GM12878 (cell line): ENCODE results near the gene IRF8. TPM values are rescaled to one million over a fixed set of nuclear protein-coding genes. Genes with fewer than 3 reads are reported as not detected.
A peak's percentile ranks its signal among the peaks of the same experiment; 100 is the strongest.

ENCODE experiments used
- ATAC-seq: fragments of 200-7000 bp; cut with Tn5 transposase; 3 replicates; pipeline ENCODE4 v1.9.1; 2020; ENCODE audit warnings: mild to moderate bottlenecking, moderate library complexity
- BruUV-seq: library from RNA; stranded (reverse); fragments of 400-500 nt; replicated peaks from 2 replicates; lab custom pipeline; 2021; lab: Mats Ljungman, UMichigan
- CTCF ChIA-PET: fragments of 300-600 bp; sonication (Branson Sonifier 250); formaldehyde crosslinking; extraction: SDS; loops from one replicate; lab custom pipeline; 2021; ENCODE audit warnings: inconsistent platforms; lab: Yijun Ruan, JAX
- POLR2A ChIA-PET: fragments of 350-600 bp; formaldehyde crosslinking; extraction: SDS; loops from one replicate; lab custom pipeline; 2021; ENCODE audit warnings: inconsistent platforms; lab: Charles Lee
- RAD21 ChIA-PET: fragments of 300-600 bp; sonication (Branson Sonifier 250); formaldehyde crosslinking; loops from one replicate; lab custom pipeline; 2023; ENCODE audit warnings: antibody characterized with exemption; ENCODE audit not compliant: unreplicated experiment; lab: Charles Lee
- SMC1A ChIA-PET: fragments of 300-600 bp; sonication (Branson Sonifier 250); formaldehyde crosslinking; loops from one replicate; lab custom pipeline; 2023; ENCODE audit not compliant: unreplicated experiment, uncharacterized antibody; lab: Charles Lee
- DNase-seq: peaks from one replicate; pipeline ENCODE4 v3.0.0-alpha.2; 2011; ENCODE audit warnings: low read depth, low spot score
- FAIRE-seq: peaks from 3 replicates; lab custom pipeline; 2011; peaks lifted over from hg19 to GRCh38; lab: Jason Lieb, UNC
- H2AFZ ChIP-seq: 2 replicates; pipeline ENCODE4 v1.6.0; 2011; ENCODE audit warnings: low read depth, low read length, control low read depth; ENCODE audit not compliant: control insufficient read depth
- H3K27ac ChIP-seq: 2 replicates; pipeline ENCODE4 v1.5.1; 2011; ENCODE audit warnings: control low read depth; ENCODE audit not compliant: control insufficient read depth, insufficient read depth
- H3K27me3 ChIP-seq, 2 experiments: replicated peaks in 1 of 2; 2 replicates each; pipeline versions ENCODE4 v1.6.0 to v1.6.1; 2011; ENCODE audit warnings: low read length in 1 of 2; ENCODE audit not compliant: control insufficient read depth in 2 of 2, insufficient read depth in 2 of 2
- H3K36me3 ChIP-seq, 2 experiments: 2 replicates each; pipeline ENCODE4 v1.5.1; 2011; ENCODE audit warnings: low read length in 1 of 2; ENCODE audit not compliant: control insufficient read depth in 2 of 2, insufficient read depth in 2 of 2
- H3K4me1 ChIP-seq: 2 replicates; pipeline ENCODE4 v1.6.1; 2011; ENCODE audit warnings: mild to moderate bottlenecking, low read length, moderate library complexity, mixed read lengths; ENCODE audit not compliant: control insufficient read depth, insufficient read depth
- H3K4me2 ChIP-seq: 2 replicates; pipeline ENCODE4 v1.6.0; 2011; ENCODE audit warnings: control low read depth; ENCODE audit not compliant: control insufficient read depth, insufficient read depth
- H3K4me3 ChIP-seq: fragments of 200-600 bp; sonication (generic); 2 replicates; pipeline ENCODE4 v1.5.1; 2016
- H3K79me2 ChIP-seq: 2 replicates; pipeline ENCODE4 v1.6.0; 2011; ENCODE audit warnings: low read length; ENCODE audit not compliant: control insufficient read depth, insufficient read depth
- H3K9ac ChIP-seq: 2 replicates; pipeline ENCODE4 v1.8.0; 2011; ENCODE audit warnings: low read length, control low read depth, mixed read lengths; ENCODE audit not compliant: control insufficient read depth, insufficient read depth
- H3K9me3 ChIP-seq: replicated peaks from 3 replicates; pipeline ENCODE4 v1.5.1; 2011; ENCODE audit warnings: mild to moderate bottlenecking, low read length; ENCODE audit not compliant: control insufficient read depth, insufficient read depth
- H4K20me1 ChIP-seq: 2 replicates; pipeline ENCODE4 v1.6.0; 2011; ENCODE audit not compliant: control insufficient read depth, insufficient read depth
- KAT2A ChIP-seq: conservative IDR thresholded peaks from 2 replicates; pipeline ENCODE4 v1.6.1; 2011; ENCODE audit warnings: low read depth, low read length; ENCODE audit not compliant: control insufficient read depth
- RUNX3 ChIP-seq: IDR thresholded peaks from 2 replicates; pipeline ENCODE4 v1.6.1; 2012; ENCODE audit warnings: low read length, inconsistent platforms
- TCF7 ChIP-seq: IDR thresholded peaks from 2 replicates; pipeline ENCODE4 v1.6.1; 2014; ENCODE audit warnings: antibody characterized with exemption, borderline replicate concordance
- WGBS: methylation state at CpG from one replicate; pipeline ENCODE4 v1.1.6; 2016; ENCODE audit warnings: low lambda C conversion rate; ENCODE audit not compliant: insufficient replicate concordance, insufficient coverage; ENCODE audit errors: missing lambda C conversion rate; 5-methylcytosine and 5-hydroxymethylcytosine counted together
- in situ Hi-C: fragments of 300-500 bp; cut with MboI; formaldehyde crosslinking; loops from 9 replicates; pipeline ENCODE4 v1.14.3; 2018; ENCODE audit warnings: mixed read lengths
- intact Hi-C: fragments of 100-400 bp; cut with micrococcal nuclease; formaldehyde crosslinking; loops from one replicate; pipeline ENCODE4 v1.14.2; 2022; ENCODE audit not compliant: unreplicated experiment
- polyA plus RNA-seq, 11 experiments: library from polyadenylated mRNA; depleted of rRNA in 4 of 11; unstranded in 6 of 11; stranded (reverse) in 5 of 11; fragments of >200 nt; fragmentation: Nextera tagmentation in 4 of 11; fragmentation: Illumina TruSeq in 1 of 11; extraction: Ambion mirVana in 4 of 11; extraction: Trizol in 1 of 11; gene quantifications; 1 replicate in 1 of 11; 2 replicates in 10 of 11; pipeline versions ENCODE4 v1.2.1 to v1.2.3, GENCODE V29; 2011 to 2016; ENCODE audit warnings: inconsistent platforms in 2 of 11, missing spikeins in 2 of 11, low read depth in 1 of 11
- total RNA-seq, 4 experiments: library from RNA; depleted of rRNA in 3 of 4; stranded (reverse); fragments of >200 nt in 3 of 4; fragmentation: Illumina TruSeq in 1 of 4; extraction: Trizol in 1 of 4; gene quantifications; 2 replicates each; pipeline versions ENCODE4 v1.2.1 to v1.2.3, GENCODE V29; 2013 to 2021
- TF ChIP-seq, protein P1 (sequence below): fragments of 450-650 bp; formaldehyde crosslinking; IDR thresholded peaks from 2 replicates; pipeline ENCODE4 v1.4.0; 2022; ENCODE audit warnings: mild to moderate bottlenecking, moderate library complexity
- TF ChIP-seq, protein P2 (sequence below): fragments of 150-350 bp; IDR thresholded peaks from 2 replicates; pipeline ENCODE4 v1.6.1; 2014; ENCODE audit warnings: mild to moderate bottlenecking, low read depth, low read length

IRF8 gene
- total and polyA plus RNA-seq, 10 of the 15 experiments (the other 5 are each of a cell fraction or from before 2014, with no cell fraction given): 17.1 to 237 (median 172) TPM

DNA sequence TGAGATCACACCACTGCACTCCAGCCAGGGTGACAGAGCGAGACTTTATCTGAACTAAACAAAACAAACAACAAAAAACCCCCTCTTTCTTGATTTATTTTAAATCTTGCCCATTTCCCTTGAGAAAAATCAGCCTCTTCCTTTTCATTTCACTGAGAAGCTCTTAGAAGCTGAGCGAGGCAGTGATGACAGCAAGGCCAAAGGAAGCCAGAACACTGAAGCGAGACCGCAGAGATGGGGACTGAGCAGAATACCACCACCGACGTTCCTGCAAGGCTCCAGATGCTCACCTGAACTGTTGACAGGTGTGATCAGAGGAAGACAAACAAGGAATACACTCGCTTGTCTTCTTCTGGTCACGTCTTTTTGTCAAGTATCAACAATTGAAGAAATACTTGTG, 30.5 kb upstream of the IRF8 start:
- BruUV-seq: no TSS peak
- Histone ChIP-seq H3K79me2 (no peaks in the 10 kb centered on the region), H3K4me1 (peaks cover 21% of the 10 kb centered on the region), H2AFZ (no peak overlapping the region), H3K4me2 (no peak overlapping the region), H4K20me1 (no peaks in the 10 kb centered on the region), H3K9me3 (peaks cover 2% of the 10 kb centered on the region; the same call in 1 of the 3 replicates), H3K27me3 (no peaks in the 10 kb centered on the region), H3K36me3 (no peaks in the 10 kb centered on the region), H3K9ac (no peak overlapping the region), H3K27ac (no peak overlapping the region), H3K4me3 (no peak overlapping the region)
- CTCF ChIA-PET: interaction anchor here (1.2 kb wide), 1 partner anchor 49 kb away, joined by 3 read pairs; no protein-coding TSS in a partner anchor
- TF ChIP-seq, protein P1, sequence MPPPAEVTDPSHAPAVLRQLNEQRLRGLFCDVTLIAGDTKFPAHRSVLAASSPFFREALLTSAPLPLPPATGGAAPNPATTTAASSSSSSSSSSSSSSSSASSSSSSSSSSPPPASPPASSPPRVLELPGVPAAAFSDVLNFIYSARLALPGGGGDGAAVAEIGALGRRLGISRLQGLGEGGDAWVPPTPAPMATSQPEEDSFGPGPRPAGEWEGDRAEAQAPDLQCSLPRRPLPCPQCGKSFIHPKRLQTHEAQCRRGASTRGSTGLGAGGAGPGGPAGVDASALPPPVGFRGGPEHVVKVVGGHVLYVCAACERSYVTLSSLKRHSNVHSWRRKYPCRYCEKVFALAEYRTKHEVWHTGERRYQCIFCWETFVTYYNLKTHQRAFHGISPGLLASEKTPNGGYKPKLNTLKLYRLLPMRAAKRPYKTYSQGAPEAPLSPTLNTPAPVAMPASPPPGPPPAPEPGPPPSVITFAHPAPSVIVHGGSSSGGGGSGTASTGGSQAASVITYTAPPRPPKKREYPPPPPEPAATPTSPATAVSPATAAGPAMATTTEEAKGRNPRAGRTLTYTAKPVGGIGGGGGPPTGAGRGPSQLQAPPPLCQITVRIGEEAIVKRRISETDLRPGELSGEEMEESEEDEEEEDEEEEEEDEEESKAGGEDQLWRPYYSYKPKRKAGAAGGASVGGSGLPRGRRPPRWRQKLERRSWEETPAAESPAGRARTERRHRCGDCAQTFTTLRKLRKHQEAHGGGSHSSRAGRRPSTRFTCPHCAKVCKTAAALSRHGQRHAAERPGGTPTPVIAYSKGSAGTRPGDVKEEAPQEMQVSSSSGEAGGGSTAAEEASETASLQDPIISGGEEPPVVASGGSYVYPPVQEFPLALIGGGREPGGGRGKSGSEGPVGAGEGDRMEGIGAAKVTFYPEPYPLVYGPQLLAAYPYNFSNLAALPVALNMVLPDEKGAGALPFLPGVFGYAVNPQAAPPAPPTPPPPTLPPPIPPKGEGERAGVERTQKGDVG (CRISPR knock-in tag): no peak
- peak; percentile 48 for TF ChIP-seq RUNX3
- intact Hi-C loops (no loop called here), in situ Hi-C loops (no loop called here)
- WGBS: 25% methylated on average over 8 of the region's 8 CpGs
- no peak for DNase-seq
- SMC1A ChIA-PET: no interaction called here
- no peak for FAIRE-seq
- no peak for ATAC-seq
- RAD21 ChIA-PET: interaction anchor here (1.1 kb wide), 1 partner anchor 28 kb away, joined by 3 read pairs; no protein-coding TSS in a partner anchor
- POLR2A ChIA-PET: no interaction called here

DNA sequence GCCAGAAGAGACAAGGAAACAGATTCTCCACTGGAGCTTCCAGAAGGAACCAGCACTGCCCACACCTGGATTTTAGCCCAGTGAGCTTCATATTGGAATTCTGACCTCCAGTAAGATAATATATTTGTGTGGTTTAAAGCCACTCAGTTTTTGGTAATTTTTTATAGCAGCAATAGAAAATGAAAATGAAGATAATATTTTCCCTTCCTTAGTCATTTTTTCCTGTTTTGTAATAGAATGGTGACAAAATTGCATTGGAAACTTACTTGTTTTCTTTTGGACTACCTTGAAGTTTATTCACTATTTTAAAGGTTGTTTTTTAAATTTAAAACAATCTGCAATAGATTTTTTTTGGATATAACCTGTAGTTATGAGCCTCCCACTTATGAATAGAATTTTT, 29.8 kb upstream of the IRF8 start:
- no peak overlapping the region for H3K4me3 ChIP-seq
- H3K4me1 ChIP-seq: peaks cover 21% of the 10 kb centered on the region
- ChIA-PET POLR2A (interaction anchor here (0.7 kb wide), 1 partner anchor 269 kb away, joined by 3 read pairs; no protein-coding TSS in a partner anchor), CTCF (interaction anchor here (0.9 to 1.2 kb wide), 2 partner anchors 10 to 50 kb away, joined by 3 read pairs; no protein-coding TSS in a partner anchor), SMC1A (interaction anchor here (0.7 to 2.0 kb wide), 5 partner anchors 9 to 33 kb away, joined by 3 to 7 read pairs (median 6); no protein-coding TSS in a partner anchor), RAD21 (interaction anchor here (1.0 to 1.6 kb wide), 5 partner anchors 24 to 118 kb away, joined by 3 to 7 read pairs (median 3); no protein-coding TSS in a partner anchor)
- in situ Hi-C loops (no loop called here), intact Hi-C loops (no loop called here)
- no peak overlapping the region for H3K9ac ChIP-seq
- no peak for ATAC-seq
- DNase-seq: no peak
- no TSS peak for BruUV-seq
- peaks cover 2% of the 10 kb centered on the region; the same call in 1 of the 3 replicates for H3K9me3 ChIP-seq
- H3K36me3 ChIP-seq: no peaks in the 10 kb centered on the region
- no peak for FAIRE-seq
- H3K79me2 ChIP-seq: no peaks in the 10 kb centered on the region
- TF ChIP-seq KAT2A (no peak), TCF7 (no peak)
- TF ChIP-seq, protein P2, sequence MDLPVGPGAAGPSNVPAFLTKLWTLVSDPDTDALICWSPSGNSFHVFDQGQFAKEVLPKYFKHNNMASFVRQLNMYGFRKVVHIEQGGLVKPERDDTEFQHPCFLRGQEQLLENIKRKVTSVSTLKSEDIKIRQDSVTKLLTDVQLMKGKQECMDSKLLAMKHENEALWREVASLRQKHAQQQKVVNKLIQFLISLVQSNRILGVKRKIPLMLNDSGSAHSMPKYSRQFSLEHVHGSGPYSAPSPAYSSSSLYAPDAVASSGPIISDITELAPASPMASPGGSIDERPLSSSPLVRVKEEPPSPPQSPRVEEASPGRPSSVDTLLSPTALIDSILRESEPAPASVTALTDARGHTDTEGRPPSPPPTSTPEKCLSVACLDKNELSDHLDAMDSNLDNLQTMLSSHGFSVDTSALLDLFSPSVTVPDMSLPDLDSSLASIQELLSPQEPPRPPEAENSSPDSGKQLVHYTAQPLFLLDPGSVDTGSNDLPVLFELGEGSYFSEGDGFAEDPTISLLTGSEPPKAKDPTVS: no peak
- H3K27ac ChIP-seq: no peak overlapping the region
- no peaks in the 10 kb centered on the region for H3K27me3 ChIP-seq
- H3K4me2 ChIP-seq: no peak overlapping the region
- H2AFZ ChIP-seq: no peak overlapping the region
- H4K20me1 ChIP-seq: no peaks in the 10 kb centered on the region
